GM12892 (cell line): ENCODE results near the gene ETNK1.
A peak's percentile ranks its signal among the peaks of the same experiment; 100 is the strongest.

Source experiments
- DNase-seq: peaks from one replicate; pipeline ENCODE4 v3.0.0; 2011; ENCODE audit not compliant: insufficient read length
- FAIRE-seq: peaks from 2 replicates; lab custom pipeline; 2011; peaks lifted over from hg19 to GRCh38; lab: Jason Lieb, UNC
- POLR2A ChIP-seq: IDR thresholded peaks from 2 replicates; pipeline ENCODE4 v1.6.1; 2011; ENCODE audit warnings: low read depth, low read length, control low read depth
- POLR2AphosphoS5 ChIP-seq: IDR thresholded peaks from 2 replicates; pipeline ENCODE4 v1.6.1; 2011; ENCODE audit warnings: low read depth, low read length, control low read depth
- TAF1 ChIP-seq: IDR thresholded peaks from 2 replicates; pipeline ENCODE4 v1.6.1; 2011; ENCODE audit warnings: low read depth, mild to moderate bottlenecking, control low read depth, low read length, borderline replicate concordance

The ETNK1 gene

DNA sequence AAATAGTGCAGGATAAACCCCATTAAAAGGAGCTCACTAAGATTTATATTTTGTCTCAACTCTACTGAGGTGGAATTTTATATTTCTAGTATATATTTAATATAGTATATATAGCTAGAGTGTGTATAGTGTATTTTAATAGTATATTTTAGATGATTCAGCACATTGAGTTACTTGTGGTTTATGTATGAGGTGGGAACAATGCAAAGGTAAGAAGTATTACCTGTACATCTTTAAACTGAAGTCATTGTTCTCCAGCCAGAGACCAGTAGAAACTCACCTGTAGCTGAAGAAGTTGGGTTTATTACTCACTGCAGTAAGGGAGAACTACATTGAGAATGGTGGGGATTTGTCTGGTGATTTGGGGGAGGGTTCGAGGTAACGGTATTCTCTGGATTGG lies 15.9 kb downstream of the ETNK1 start:
- TF ChIP-seq POLR2AphosphoS5 = no peak
- no peak for TF ChIP-seq POLR2A
- TF ChIP-seq TAF1 = no peak
- FAIRE-seq = no peak
- DNase-seq = no peak

- FAIRE-seq (no peak), DNase-seq (no peak)
- TF ChIP-seq POLR2A = no peak
- no peak for TF ChIP-seq TAF1
- no peak for TF ChIP-seq POLR2AphosphoS5
These were observed 16.5 kb downstream of the ETNK1 start for GRCh38 chr12:22641353-22642053.

DNA sequence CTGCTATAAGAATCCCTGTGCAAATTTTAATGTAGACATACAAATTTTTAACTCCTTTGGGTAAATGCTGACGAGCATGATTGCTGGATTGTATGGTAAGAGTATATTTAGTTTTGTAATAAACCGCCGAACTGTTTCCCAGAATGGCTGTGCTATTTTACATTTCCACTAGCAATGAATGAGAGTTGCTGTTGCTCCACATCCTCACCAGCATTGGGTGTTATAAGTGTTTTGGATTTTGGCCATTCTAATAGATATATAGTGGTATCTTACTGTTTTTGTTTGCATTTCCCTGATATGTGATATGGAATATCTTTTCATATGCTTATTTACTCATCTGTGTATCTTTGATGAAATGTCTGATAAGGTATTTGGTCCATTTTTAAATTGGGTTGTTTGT lies 23.7 kb downstream of the ETNK1 start:
- DNase-seq = no peak
- FAIRE-seq = no peak
- TF ChIP-seq POLR2A (no peak), POLR2AphosphoS5 (no peak), TAF1 (no peak)

- DNase-seq (no peak), FAIRE-seq (no peak)
- TF ChIP-seq POLR2A (no peak), POLR2AphosphoS5 (no peak), TAF1 (no peak)
These were observed 28.1 kb downstream of the ETNK1 start for GRCh38 chr12:22653075-22653474.

DNA sequence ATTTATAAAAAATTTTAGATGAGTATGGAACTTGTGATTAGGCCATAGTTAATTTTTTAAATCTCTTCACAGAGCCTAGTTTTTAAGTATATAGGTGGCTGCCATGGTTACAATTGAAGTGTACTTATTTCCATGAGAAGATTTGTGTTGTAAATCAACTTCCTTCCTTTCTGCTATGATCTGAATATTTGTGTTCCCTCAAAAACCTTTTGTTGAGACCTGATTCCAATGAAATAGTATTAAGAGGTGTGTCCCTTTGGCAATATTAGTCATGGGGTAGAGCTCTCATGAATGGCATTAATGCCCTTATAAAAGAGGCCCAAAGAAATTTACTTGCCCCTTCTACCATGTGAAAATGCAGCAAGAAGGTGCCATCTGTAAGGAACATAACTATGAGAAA lies 28.8 kb downstream of the ETNK1 start:
- TF ChIP-seq TAF1 (no peak), POLR2AphosphoS5 (no peak), POLR2A (no peak)
- FAIRE-seq = no peak
- DNase-seq = no peak

- TF ChIP-seq TAF1 = no peak
- TF ChIP-seq POLR2A = no peak
- TF ChIP-seq POLR2AphosphoS5 = no peak
- DNase-seq = no peak
- no peak for FAIRE-seq
These were observed 31.4 kb downstream of the ETNK1 start for GRCh38 chr12:22656376-22656775.

DNA sequence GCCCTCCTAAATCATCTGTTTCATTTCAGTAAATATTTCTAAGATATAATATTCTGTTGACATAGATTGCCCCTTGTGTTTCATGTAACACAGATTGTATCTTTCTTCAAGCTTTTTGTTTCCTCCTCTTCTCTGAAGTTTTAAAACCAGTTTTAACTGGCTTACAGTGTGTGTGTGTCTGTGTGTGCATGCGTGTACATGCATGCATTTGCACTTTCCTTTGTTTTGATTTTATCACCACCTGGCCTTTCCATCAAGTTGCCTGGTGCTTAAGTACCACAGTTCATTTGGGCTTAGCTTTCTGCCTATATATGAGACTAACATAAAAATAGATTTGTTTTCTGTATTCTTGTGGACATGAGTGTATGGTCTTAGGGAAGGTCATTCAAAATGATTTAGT lies 31.9 kb downstream of the ETNK1 start:
- no peak for DNase-seq
- FAIRE-seq = peak; percentile 44
- no peak for TF ChIP-seq POLR2AphosphoS5
- TF ChIP-seq POLR2A = no peak
- TF ChIP-seq TAF1 = no peak

DNA sequence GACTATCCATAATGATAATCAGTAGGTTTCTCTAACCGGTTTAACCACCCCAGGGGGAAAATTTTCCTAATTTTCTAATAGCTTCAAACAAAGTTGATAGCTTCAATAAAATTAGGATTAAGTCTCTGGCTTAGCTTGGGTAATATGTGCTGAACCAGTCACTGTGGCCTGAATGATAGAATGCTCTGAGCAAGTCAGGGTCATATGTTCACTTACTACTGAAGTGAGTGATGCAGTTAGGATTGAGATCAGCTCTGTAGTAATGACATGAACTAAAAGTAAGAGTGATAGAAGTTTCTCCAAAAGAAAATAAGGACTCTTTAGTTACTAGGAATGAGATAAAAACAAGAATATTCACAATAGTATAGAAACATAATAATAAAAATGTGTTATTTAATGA lies 32.6 kb downstream of the ETNK1 start:
- FAIRE-seq (no peak), DNase-seq (no peak)
- TF ChIP-seq POLR2A (no peak), POLR2AphosphoS5 (no peak), TAF1 (no peak)

- TF ChIP-seq TAF1 = no peak
- 0 out of 2 replicates have a peak, but pooled peaks have one; percentile 28 for TF ChIP-seq POLR2AphosphoS5
- DNase-seq (no peak), FAIRE-seq (no peak)
These were observed 33.2 kb downstream of the ETNK1 start for GRCh38 chr12:22658214-22658613.

DNA sequence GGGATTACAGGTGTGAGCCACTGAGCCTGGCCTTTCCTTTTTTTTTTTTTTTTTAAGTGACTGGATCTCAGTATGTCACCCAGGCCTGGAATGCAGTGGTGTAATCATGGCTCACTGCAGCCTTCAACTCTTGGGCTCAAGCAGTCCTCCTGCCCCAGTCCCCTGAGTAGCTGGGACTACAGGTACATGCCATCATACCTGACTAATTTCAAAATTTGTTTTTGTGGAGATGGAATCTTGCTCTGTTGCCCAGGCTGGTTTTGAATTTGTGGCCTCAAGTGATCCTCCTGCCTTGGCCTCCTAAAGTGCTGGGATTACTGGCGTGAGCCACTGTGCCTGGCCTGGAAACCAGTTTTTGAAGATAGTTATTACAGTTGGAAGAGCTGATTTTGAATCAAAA lies 37.4 kb downstream of the ETNK1 start:
- no peak for DNase-seq
- no peak for FAIRE-seq
- TF ChIP-seq POLR2A = no peak
- no peak for TF ChIP-seq POLR2AphosphoS5

DNA sequence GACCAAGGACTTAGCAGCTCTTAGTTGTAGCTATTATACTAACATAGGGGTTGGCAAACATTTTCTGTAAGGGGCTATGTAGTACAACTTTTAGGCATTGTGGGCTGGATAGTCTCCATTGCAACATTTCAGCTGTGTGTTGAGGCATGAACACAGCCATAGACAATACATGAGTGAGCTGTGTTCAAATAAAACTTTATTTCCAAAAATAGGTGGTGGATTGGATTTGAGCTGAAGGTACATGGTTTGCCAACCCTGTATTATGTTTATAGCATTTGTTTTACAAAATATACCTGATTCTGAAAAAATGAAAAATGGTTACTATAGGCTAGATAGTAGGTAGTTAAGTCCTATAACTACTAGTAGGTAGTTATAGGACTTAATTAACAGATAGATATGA lies 40.5 kb downstream of the ETNK1 start:
- TF ChIP-seq TAF1 = no peak
- no peak for TF ChIP-seq POLR2AphosphoS5
- no peak for TF ChIP-seq POLR2A
- FAIRE-seq (peak; percentile 30), DNase-seq (no peak)

- no peak for FAIRE-seq
These were observed 42.2 kb downstream of the ETNK1 start for GRCh38 chr12:22667122-22667521.

DNA sequence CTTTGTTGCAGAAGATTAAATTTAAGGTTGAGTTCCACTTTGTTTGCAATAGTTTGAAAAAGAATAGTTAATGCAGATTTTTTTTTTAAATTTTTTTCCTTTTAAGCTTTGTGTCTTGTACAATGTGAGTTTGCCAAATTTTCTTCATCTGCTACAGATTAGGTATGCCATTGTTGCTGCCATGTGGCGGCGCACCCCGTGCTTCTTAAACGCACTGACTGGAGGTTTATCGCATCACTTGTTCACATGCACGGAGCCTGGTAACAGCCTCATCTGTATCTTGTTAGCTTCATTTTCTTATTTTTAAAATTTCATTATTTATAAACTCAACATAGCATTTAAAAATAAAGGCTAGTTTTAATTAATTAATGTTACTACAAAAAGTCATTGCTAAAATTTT lies 43.5 kb downstream of the ETNK1 start:
- TF ChIP-seq TAF1 (no peak), POLR2A (no peak), POLR2AphosphoS5 (no peak)
- FAIRE-seq = no peak
- DNase-seq = no peak

More at GRCh38 chr12:22667122-22667521, 42.2 kb downstream of the ETNK1 start:
- no peak for TF ChIP-seq POLR2AphosphoS5
- TF ChIP-seq POLR2A = no peak
- no peak for DNase-seq

DNA sequence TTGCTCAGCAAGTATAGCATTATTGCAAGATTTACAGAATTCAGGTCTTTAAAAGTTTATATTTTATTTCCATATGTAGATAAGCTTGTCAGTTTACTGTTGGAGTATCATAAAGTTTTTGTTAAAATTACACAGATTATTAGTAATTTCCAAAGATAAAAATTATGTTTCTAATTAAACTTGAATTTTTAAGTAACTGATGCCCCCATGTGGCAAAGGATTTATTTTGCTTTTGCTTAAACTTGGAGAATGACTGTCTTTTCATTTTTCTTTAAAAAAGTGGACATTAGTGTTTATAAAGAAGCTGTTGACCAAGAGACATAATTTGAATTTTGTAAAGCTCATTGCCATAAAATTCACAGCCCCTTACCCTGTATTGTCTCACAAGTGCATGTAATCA lies 45.8 kb downstream of the ETNK1 start:
- FAIRE-seq = no peak
- no peak for DNase-seq
- TF ChIP-seq POLR2AphosphoS5 (no peak), TAF1 (no peak), POLR2A (no peak)
